Adipocyte (in vitro differentiated cells): ENCODE measurements around the gene MYDGF.
"Not testable (repeated sequence)": the region's sequence is repeated elsewhere in the genome, so short reads cannot be mapped to it uniquely, and the experiment has no call there.

Source experiments
- DNase-seq: peaks from one replicate; pipeline ENCODE4 v3.0.0-alpha.2; 2015; ENCODE audit warnings: low read depth
- H3K27me3 ChIP-seq: replicated peaks from 2 replicates; pipeline ENCODE4 v1.7.0; 2013; ENCODE audit warnings: mild to moderate bottlenecking, low read length, moderate library complexity; ENCODE audit not compliant: control insufficient read depth, insufficient read depth
- H3K36me3 ChIP-seq: 2 replicates; pipeline ENCODE4 v1.7.0; 2013; ENCODE audit warnings: low read length, mild to moderate bottlenecking, moderate library complexity; ENCODE audit not compliant: control insufficient read depth, insufficient read depth, severe bottlenecking
- H3K4me1 ChIP-seq: 2 replicates; pipeline ENCODE4 v1.7.0; 2013; ENCODE audit warnings: mild to moderate bottlenecking, low read length, moderate library complexity; ENCODE audit not compliant: control insufficient read depth, insufficient read depth
- H3K4me3 ChIP-seq: 2 replicates; pipeline ENCODE4 v1.7.0; 2013; ENCODE audit warnings: mild to moderate bottlenecking, low read length, moderate library complexity
- H3K9ac ChIP-seq: 2 replicates; pipeline ENCODE4 v1.7.0; 2013; ENCODE audit warnings: mild to moderate bottlenecking, low read length, moderate library complexity
- H3K9me3 ChIP-seq: 2 replicates; pipeline ENCODE4 v1.7.0; 2013; ENCODE audit warnings: mild to moderate bottlenecking, low read length, moderate library complexity; ENCODE audit not compliant: control insufficient read depth

Gene MYDGF

GRCh38 chr19:4669723-4670480 is at the start of gene MYDGF:
Gene MYDGF (minus strand): TSS chr19:4670342. CDS start chr19:4670334, 8 bp downstream.
- no peaks in the 10 kb centered on the region for H3K9me3 ChIP-seq
- H3K27me3 ChIP-seq, result no peaks in the 10 kb centered on the region
- H3K4me1 ChIP-seq, result peaks cover 8% of the 10 kb centered on the region
- peak within 1 kb of the TSS; percentile 96 for H3K4me3 ChIP-seq
- H3K9ac ChIP-seq, result peak within 1 kb of the TSS; percentile 94
- peak; percentile 97 for DNase-seq
- H3K36me3 ChIP-seq, result peaks cover 33% of the 10 kb centered on the region

- H3K4me3 ChIP-seq, result no peak overlapping the region
- H3K4me1 ChIP-seq, result peaks cover 15% of the 10 kb centered on the region
- no peaks in the 10 kb centered on the region for H3K27me3 ChIP-seq
- peaks cover 57% of the 10 kb centered on the region for H3K36me3 ChIP-seq
- no peak for DNase-seq
- no peak overlapping the region for H3K9ac ChIP-seq
- H3K9me3 ChIP-seq, result no peaks in the 10 kb centered on the region
Observed at GRCh38 chr19:4719499-4719866, 49.3 kb upstream of the MYDGF start.

- DNase-seq, result no peak
- peaks cover 59% of the 10 kb centered on the region for H3K36me3 ChIP-seq
Observed at GRCh38 chr19:4717966-4718701, 48.0 kb upstream of the MYDGF start.

GRCh38 chr19:4717191-4717965 is 47.2 kb upstream of the MYDGF start:
- no peak overlapping the region for H3K4me3 ChIP-seq
- peaks cover 66% of the 10 kb centered on the region for H3K36me3 ChIP-seq
- DNase-seq, result no peak
- H3K27me3 ChIP-seq, result no peaks in the 10 kb centered on the region
- peaks cover 20% of the 10 kb centered on the region for H3K4me1 ChIP-seq
- no peaks in the 10 kb centered on the region for H3K9me3 ChIP-seq
- no peak overlapping the region for H3K9ac ChIP-seq

More at GRCh38 chr19:4717966-4718701, 48.0 kb upstream of the MYDGF start:
- Histone ChIP-seq H3K4me1 (peaks cover 24% of the 10 kb centered on the region), H3K4me3 (no peak overlapping the region), H3K9me3 (no peaks in the 10 kb centered on the region), H3K9ac (no peak overlapping the region), H3K27me3 (no peaks in the 10 kb centered on the region)

- Histone ChIP-seq H3K9ac (no peak overlapping the region), H3K4me3 (no peak overlapping the region), H3K9me3 (no peaks in the 10 kb centered on the region), H3K27me3 (no peaks in the 10 kb centered on the region), H3K36me3 (peaks cover 68% of the 10 kb centered on the region), H3K4me1 (peaks cover 12% of the 10 kb centered on the region)
- DNase-seq, result no peak
Observed at GRCh38 chr19:4715529-4716221, 45.5 kb upstream of the MYDGF start.

GRCh38 chr19:4715178-4715528 is 45.0 kb upstream of the MYDGF start:
- Histone ChIP-seq H3K36me3 (peaks cover 69% of the 10 kb centered on the region), H3K4me1 (peaks cover 13% of the 10 kb centered on the region)
- not testable (repeated sequence) for DNase-seq, H3K9ac ChIP-seq, H3K9me3 ChIP-seq, H3K4me3 ChIP-seq, H3K27me3 ChIP-seq

- Histone ChIP-seq H3K36me3 (peaks cover 66% of the 10 kb centered on the region), H3K9me3 (no peaks in the 10 kb centered on the region), H3K4me3 (no peak overlapping the region), H3K27me3 (no peaks in the 10 kb centered on the region), H3K4me1 (peaks cover 25% of the 10 kb centered on the region), H3K9ac (peak overlapping the region; percentile 59)
- no peak for DNase-seq
Observed at GRCh38 chr19:4714016-4714415, 43.9 kb upstream of the MYDGF start.

GRCh38 chr19:4713384-4713951 is 43.3 kb upstream of the MYDGF start:
- Histone ChIP-seq H3K27me3 (no peaks in the 10 kb centered on the region), H3K36me3 (peaks cover 62% of the 10 kb centered on the region), H3K9ac (peak overlapping the region; percentile 60), H3K9me3 (no peaks in the 10 kb centered on the region), H3K4me1 (peaks cover 30% of the 10 kb centered on the region), H3K4me3 (no peak overlapping the region)
- DNase-seq, result peak; percentile 84

GRCh38 chr19:4712771-4713170 is 42.6 kb upstream of the MYDGF start:
- Histone ChIP-seq H3K36me3 (peaks cover 55% of the 10 kb centered on the region), H3K9ac (peak overlapping the region; percentile 60), H3K4me1 (peaks cover 37% of the 10 kb centered on the region), H3K4me3 (no peak overlapping the region), H3K9me3 (no peaks in the 10 kb centered on the region), H3K27me3 (no peaks in the 10 kb centered on the region)
- no peak for DNase-seq

GRCh38 chr19:4711211-4711610 is 41.1 kb upstream of the MYDGF start:
- no peak for DNase-seq
- H3K9me3 ChIP-seq, result no peaks in the 10 kb centered on the region
- H3K9ac ChIP-seq, result no peak overlapping the region
- peaks cover 47% of the 10 kb centered on the region for H3K4me1 ChIP-seq
- H3K4me3 ChIP-seq, result no peak overlapping the region
- H3K27me3 ChIP-seq, result no peaks in the 10 kb centered on the region
- peaks cover 42% of the 10 kb centered on the region for H3K36me3 ChIP-seq
